Measurements from ENCODE around the gene RAD51AP2.

- TF ChIP-seq CTCF (IDR thresholded peaks at IDR 0.05; ENCODE audit: low read length) (no peak), EZH2 (optimal IDR thresholded peaks at IDR 0.05; ENCODE audit: low read depth, low read length) (no peak)
Observed at GRCh38 chr2:17475286-17475685, 43.0 kb downstream of the RAD51AP2 start.

All from MM.1S (cell line).